Left lung (tissue), 10 donors: ENCODE data around the gene SLC9A3. TPM values are rescaled to one million over a fixed set of nuclear protein-coding genes. Genes with fewer than 3 reads are reported as not detected.
A peak's percentile ranks its signal among the peaks of the same experiment; 100 is the strongest.

Experiments
- ATAC-seq: fragments of 200-7000 bp; cut with Tn5 transposase; one replicate; pipeline ENCODE4 v1.9.1; 2020; ENCODE audit warnings: moderate library complexity
- DNase-seq, 4 donors: peaks; one replicate each; pipeline ENCODE4 v3.0.0-alpha.2; 2013 to 2020
- H3K27ac ChIP-seq, 2 donors: fragments of 200-600 bp; sonication (generic) in 1 of 2; one replicate each; pipeline versions ENCODE4 v1.5.0 to v1.8.0; 2020 to 2021
- H3K27me3 ChIP-seq, 2 donors: fragments of 200-600 bp; sonication (generic) in 1 of 2; one replicate each; pipeline versions ENCODE4 v1.5.0 to v1.8.0; 2020 to 2021
- H3K36me3 ChIP-seq, 2 donors: fragments of 200-600 bp; sonication (generic) in 1 of 2; one replicate each; pipeline versions ENCODE4 v1.5.0 to v1.8.0; 2020 to 2021
- H3K4me1 ChIP-seq, 2 donors: fragments of 200-600 bp; one replicate each; pipeline ENCODE4 v1.8.0; 2021
- H3K4me3 ChIP-seq, 2 donors: fragments of 200-600 bp; sonication (generic) in 1 of 2; one replicate each; pipeline versions ENCODE4 v1.5.0 to v1.8.0; 2020 to 2021; ENCODE audit warnings: mild to moderate bottlenecking in 1 of 2
- H3K9me3 ChIP-seq, 2 donors: fragments of 200-600 bp; sonication (generic) in 1 of 2; one replicate each; pipeline versions ENCODE4 v1.5.0 to v1.8.0; 2020 to 2021
- CTCF ChIP-seq, 2 donors: fragments of 200-600 bp; sonication (generic) in 1 of 2; IDR thresholded peaks; one replicate each; pipeline versions ENCODE4 v1.5.0 to v1.8.0; 2021; ENCODE audit warnings: antibody characterized with exemption in 2 of 2
- intact Hi-C, 2 donors: fragments of 100-400 bp; cut with DNase I; formaldehyde crosslinking; loops; one replicate each; pipeline versions ENCODE4 v1.11.2 to v1.14.2; 2022
- microRNA-seq, 2 donors: library from miRNA; unstranded; fragments of <30 nt; microRNA quantifications; one replicate each; pipeline ENCODE4, GENCODE V29; 2019
- polyA plus RNA-seq, 6 donors: library from polyadenylated mRNA; unstranded; fragments of 120-200 nt; gene quantifications; one replicate each; pipeline ENCODE4 v1.2.1, GENCODE V29; 2013; ENCODE audit not compliant: insufficient read length in 6 of 6
- total RNA-seq, 2 donors: library from RNA; stranded (reverse); fragmentation: NEBNext Ultra II Directional; extraction: Animal tissue kit (Norgen Biotek cat#: 25700); gene quantifications; one replicate each; pipeline ENCODE4 v1.2.1, GENCODE V29; 2021
- donor health status: DM: no; HTN: yes; CAD: no.
- donor health status: DM: no; HTN: no; CAD: no.

The SLC9A3 gene
- total and polyA plus RNA-seq, 8 donors, result 0.99 to 4.3 (median 2.9) TPM

DNA sequence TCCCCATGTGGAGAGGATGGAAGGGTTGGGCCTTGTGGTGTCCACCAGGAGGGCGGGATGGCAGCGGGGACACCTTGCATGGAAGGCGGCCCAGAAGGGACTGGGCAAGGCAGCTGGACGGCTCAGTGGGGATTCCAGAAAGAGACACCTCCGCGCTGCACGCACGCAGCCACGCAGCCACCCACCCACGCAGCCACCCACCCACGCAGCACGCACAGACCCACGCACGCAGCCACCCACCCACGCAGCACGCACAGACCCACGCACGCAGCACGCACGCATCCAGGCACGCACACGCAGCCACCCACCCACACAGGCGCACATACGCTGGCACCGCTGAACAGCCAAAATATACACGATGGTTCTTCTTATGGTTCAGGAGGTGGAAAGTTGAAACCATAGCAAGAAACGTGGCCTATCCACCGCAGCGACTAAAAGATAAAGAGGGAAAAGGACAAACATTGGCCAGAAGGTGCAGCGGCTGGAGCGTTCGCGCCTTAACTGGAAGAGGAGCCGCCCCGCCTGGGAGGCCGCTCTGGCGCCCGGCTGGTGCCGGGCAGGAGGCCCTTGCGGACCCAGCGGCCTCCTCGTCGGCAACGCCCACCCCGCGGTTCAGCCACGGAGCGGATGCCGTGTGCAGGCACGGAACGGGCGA lies 103.5 kb downstream of the SLC9A3 start:
- intact Hi-C loops, result no loop called here
- H3K27ac ChIP-seq, result no peak overlapping the region

More for the DNA sequence above, 103.5 kb downstream of the SLC9A3 start:
- no peaks in the 10 kb centered on the region for H3K9me3 ChIP-seq
- H3K27me3 ChIP-seq, result no peaks in the 10 kb centered on the region
- TF ChIP-seq CTCF (IDR thresholded peaks at IDR 0.05), result no peak
- H3K36me3 ChIP-seq, result no peaks in the 10 kb centered on the region
- ATAC-seq (no peak), DNase-seq (peak in 1 of 4 donors; percentile 80)
- no peaks in the 10 kb centered on the region for H3K4me1 ChIP-seq
- H3K4me3 ChIP-seq, result no peak overlapping the region

Small RNA genes lying within 50 kb of the gene (microRNA-seq; reads per million reads assigned to microRNA genes)
- gene MIR4456, result 0 reads per million in 2 donors

Other genes with a start within 250 kb of the SLC9A3 start
- 1 to 10 TPM in 1 of 2 donors, under 1 TPM in 1; 0.32 to 5.5 TPM for gene AHRR, start 202.7 kb downstream of the SLC9A3 start, total RNA-seq
- gene AHRR, start 202.7 kb downstream of the SLC9A3 start, polyA plus RNA-seq, result 1 to 10 TPM; 2.8 to 8.4 (median 4.7) TPM
- gene EXOC3, start 81.3 kb downstream of the SLC9A3 start, total RNA-seq, result 10 to 100 TPM; 43.8 to 58.7 TPM
- gene EXOC3, start 81.3 kb downstream of the SLC9A3 start, polyA plus RNA-seq, result 10 to 100 TPM; 51.2 to 62.4 (median 57.0) TPM
- 10 to 100 TPM in 1 of 2 donors, 1 to 10 TPM in 1; 5.5 to 13.1 TPM for gene CEP72, start 87.9 kb upstream of the SLC9A3 start, total RNA-seq
- 10 to 100 TPM in 4 of 6 donors, 1 to 10 TPM in 2; 8.6 to 11.2 (median 10.7) TPM for gene CEP72, start 87.9 kb upstream of the SLC9A3 start, polyA plus RNA-seq
- gene TPPP, start 168.9 kb upstream of the SLC9A3 start, total RNA-seq, result 10 to 100 TPM in 1 of 2 donors, 1 to 10 TPM in 1; 9.6 to 14.4 TPM
- gene TPPP, start 168.9 kb upstream of the SLC9A3 start, polyA plus RNA-seq, result 10 to 100 TPM in 1 of 6 donors, 1 to 10 TPM in 5; 6.7 to 10.0 (median 7.8) TPM